Colonic mucosa (tissue), 4 donors: Measurements from ENCODE around the gene LCMT2. TPM values are rescaled to one million over a fixed set of nuclear protein-coding genes. Genes with fewer than 3 reads are reported as not detected.

Experiments used
- DNase-seq: peaks from one replicate; pipeline ENCODE4 v3.0.0-alpha.2; 2020
- H3K27ac ChIP-seq: fragments of 200-600 bp; one replicate; pipeline ENCODE4 v1.8.0; 2021
- H3K27me3 ChIP-seq: fragments of 200-600 bp; one replicate; pipeline ENCODE4 v1.8.0; 2021
- H3K36me3 ChIP-seq: fragments of 200-600 bp; one replicate; pipeline ENCODE4 v1.8.0; 2021
- H3K4me1 ChIP-seq: fragments of 200-600 bp; one replicate; pipeline ENCODE4 v1.8.0; 2021; ENCODE audit warnings: mild to moderate bottlenecking
- H3K4me3 ChIP-seq: fragments of 200-600 bp; one replicate; pipeline ENCODE4 v1.8.0; 2021
- H3K9ac ChIP-seq, 2 donors: one replicate each; pipeline ENCODE4 v1.7.0; 2013; ENCODE audit warnings: control low read depth in 2 of 2, low read depth in 2 of 2, low read length in 2 of 2
- H3K9me3 ChIP-seq: fragments of 200-600 bp; one replicate; pipeline ENCODE4 v1.8.0; 2021
- intact Hi-C: fragments of 100-400 bp; cut with DNase I; formaldehyde crosslinking; loops from one replicate; pipeline ENCODE4 v1.14.1; 2022
- total RNA-seq, 2 donors: library from RNA; stranded (reverse); fragmentation: NEBNext Ultra II Directional in 1 of 2; extraction: Animal tissue kit (Norgen Biotek cat#: 25700) in 1 of 2; gene quantifications; one replicate each; pipeline ENCODE4 v1.2.1, GENCODE V29; 2021
- TF ChIP-seq, protein P1 (sequence below): fragments of 200-600 bp; IDR thresholded peaks from one replicate; pipeline ENCODE4 v1.8.0; 2022; ENCODE audit warnings: antibody characterized with exemption, mild to moderate bottlenecking
- donor health status: healthy.
- donor health status: DM: no; HTN: no; CAD: no.
- donor health status: DM: no; HTN: no; CAD: no.

LCMT2 gene
- total RNA-seq, 2 donors from 2014 or later = 7.7 to 8.3 TPM

DNA sequence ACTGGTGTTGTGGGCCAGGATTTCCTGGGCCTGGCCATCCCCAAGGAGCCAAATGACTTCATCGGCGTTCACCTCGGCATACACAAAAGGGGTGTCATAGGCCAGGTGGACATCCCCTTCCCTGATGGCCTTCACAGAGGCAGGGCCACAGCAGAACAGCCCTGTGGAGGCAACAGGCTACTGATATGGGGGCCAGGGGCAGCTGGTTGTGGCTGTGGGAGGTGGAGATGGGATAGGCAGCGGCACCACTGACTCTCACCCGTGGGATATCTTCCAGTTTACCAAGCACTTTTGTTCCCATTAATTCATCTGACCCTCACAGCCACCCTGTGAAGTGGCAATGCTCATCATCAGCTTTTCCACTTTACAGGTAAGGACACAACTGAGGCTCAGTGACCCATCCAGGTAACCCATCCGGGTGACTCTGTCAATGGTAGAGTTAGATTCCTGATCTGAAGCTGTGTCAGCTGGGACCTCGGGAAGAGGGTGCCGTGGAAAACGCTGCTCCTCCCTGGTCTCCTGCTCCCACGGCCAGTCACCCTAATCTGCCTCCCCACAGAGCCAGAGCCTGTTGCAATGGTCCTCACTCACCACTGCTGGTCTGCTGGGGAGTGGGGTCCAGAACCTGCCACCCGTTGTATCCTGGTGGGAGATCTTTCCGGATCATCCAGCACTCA, 48.3 kb downstream of the LCMT2 start:
- Histone ChIP-seq H3K36me3 (no peaks in the 10 kb centered on the region), H3K9me3 (no peaks in the 10 kb centered on the region), H3K27me3 (no peaks in the 10 kb centered on the region), H3K9ac (no peak overlapping the region), H3K27ac (no peak overlapping the region), H3K4me1 (no peaks in the 10 kb centered on the region), H3K4me3 (no peak overlapping the region)
- DNase-seq = no peak
- intact Hi-C loops = no loop called here
- TF ChIP-seq, protein P1, sequence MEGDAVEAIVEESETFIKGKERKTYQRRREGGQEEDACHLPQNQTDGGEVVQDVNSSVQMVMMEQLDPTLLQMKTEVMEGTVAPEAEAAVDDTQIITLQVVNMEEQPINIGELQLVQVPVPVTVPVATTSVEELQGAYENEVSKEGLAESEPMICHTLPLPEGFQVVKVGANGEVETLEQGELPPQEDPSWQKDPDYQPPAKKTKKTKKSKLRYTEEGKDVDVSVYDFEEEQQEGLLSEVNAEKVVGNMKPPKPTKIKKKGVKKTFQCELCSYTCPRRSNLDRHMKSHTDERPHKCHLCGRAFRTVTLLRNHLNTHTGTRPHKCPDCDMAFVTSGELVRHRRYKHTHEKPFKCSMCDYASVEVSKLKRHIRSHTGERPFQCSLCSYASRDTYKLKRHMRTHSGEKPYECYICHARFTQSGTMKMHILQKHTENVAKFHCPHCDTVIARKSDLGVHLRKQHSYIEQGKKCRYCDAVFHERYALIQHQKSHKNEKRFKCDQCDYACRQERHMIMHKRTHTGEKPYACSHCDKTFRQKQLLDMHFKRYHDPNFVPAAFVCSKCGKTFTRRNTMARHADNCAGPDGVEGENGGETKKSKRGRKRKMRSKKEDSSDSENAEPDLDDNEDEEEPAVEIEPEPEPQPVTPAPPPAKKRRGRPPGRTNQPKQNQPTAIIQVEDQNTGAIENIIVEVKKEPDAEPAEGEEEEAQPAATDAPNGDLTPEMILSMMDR = no peak

DNA sequence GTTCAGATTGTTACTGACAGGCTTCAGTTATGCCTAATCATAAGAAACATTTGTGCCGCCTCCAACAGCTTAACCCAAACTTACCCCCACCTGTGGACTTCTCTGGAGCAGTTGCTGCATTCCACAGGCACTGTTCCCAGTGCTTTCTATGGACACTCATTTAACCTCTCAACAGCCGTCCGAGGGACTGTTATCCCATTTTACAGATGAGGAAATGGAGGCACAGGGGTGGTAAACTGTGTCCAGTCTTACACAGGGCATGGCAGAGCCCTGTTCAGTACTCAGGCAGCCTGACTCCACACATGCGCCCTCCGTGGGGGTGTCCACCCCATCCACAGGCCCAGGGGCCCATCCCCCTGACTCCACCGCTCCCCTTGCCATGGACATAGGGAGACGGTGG, 49.4 kb downstream of the LCMT2 start:
- DNase-seq = no peak
- Histone ChIP-seq H3K27me3 (no peaks in the 10 kb centered on the region), H3K4me3 (no peak overlapping the region), H3K9ac (no peak overlapping the region), H3K9me3 (no peaks in the 10 kb centered on the region), H3K4me1 (no peaks in the 10 kb centered on the region), H3K27ac (no peak overlapping the region), H3K36me3 (no peaks in the 10 kb centered on the region)
- TF ChIP-seq, protein P1 = no peak
- intact Hi-C loops = no loop called here

DNA sequence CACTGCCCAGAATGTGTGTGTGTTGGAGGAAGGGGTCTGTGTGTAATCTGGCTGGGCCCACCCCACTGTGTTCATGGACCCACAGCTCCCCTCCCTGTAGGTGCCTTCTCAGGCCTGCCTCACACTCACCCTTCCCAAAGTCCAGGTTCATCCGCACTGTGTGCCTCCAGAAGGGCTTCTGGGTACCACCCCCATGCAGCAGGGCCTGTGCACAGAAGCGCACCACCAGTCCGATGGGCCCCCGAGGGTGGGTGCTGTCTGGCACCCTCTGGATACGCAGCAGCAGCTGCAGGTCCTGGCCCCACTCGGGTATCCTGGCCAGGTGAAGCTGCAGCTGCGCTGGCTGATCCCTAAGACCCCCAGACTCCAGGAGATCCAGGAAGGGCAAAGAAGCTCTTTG, 50.9 kb downstream of the LCMT2 start:
- no peak for DNase-seq
- no peaks in the 10 kb centered on the region for H3K27me3 ChIP-seq
- H3K9ac ChIP-seq = no peak overlapping the region
- no peaks in the 10 kb centered on the region for H3K36me3 ChIP-seq
- no peak overlapping the region for H3K27ac ChIP-seq
- no peaks in the 10 kb centered on the region for H3K9me3 ChIP-seq
- TF ChIP-seq, protein P1 = no peak
- no peak overlapping the region for H3K4me3 ChIP-seq
- no peaks in the 10 kb centered on the region for H3K4me1 ChIP-seq
- intact Hi-C loops = no loop called here

DNA sequence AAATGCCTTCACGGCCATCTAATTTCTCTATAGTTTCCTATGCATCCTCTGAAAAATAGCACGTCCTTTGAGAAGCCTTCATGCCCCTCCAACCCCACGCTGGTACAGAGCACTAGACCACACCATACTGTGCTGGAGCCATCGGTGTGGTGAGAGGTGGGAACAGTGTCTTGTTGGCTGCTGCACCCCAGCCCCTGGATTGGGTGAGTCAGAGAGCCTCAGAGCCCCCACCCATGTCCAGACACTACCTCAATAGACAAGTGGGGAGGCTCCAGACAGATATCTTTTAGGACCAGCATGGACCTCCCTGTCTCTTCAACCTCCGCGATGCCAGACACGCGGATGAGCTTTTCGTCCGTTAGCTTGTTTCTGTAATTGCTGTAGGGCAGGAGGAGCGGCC, 51.5 kb downstream of the LCMT2 start:
- H3K4me1 ChIP-seq = no peaks in the 10 kb centered on the region
- no peak for DNase-seq
- no peaks in the 10 kb centered on the region for H3K36me3 ChIP-seq
- no peak overlapping the region for H3K27ac ChIP-seq
- no peaks in the 10 kb centered on the region for H3K27me3 ChIP-seq
- intact Hi-C loops = no loop called here
- no peak overlapping the region for H3K4me3 ChIP-seq
- no peaks in the 10 kb centered on the region for H3K9me3 ChIP-seq
- no peak overlapping the region for H3K9ac ChIP-seq
- TF ChIP-seq, protein P1 = no peak

DNA sequence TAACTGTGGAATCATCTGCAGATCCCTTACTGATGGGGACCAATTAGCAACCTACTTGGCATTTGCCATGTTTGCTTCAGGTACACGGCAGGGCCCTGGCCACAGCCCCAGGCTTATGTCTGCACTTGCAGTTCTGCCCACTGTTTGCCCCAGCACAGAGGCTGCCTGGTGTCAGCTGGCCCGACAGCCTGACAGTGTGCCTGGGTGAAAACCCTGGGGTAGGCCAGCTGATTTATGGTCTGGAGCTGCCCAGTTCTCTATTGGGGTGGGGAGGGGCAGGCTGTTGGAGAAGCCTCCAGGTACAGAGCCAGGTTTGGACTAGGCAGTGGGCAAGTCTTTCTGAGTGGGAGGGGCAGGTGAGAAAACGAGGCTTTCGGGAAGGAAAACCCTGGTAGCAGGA, 52.5 kb downstream of the LCMT2 start:
- no peaks in the 10 kb centered on the region for H3K4me1 ChIP-seq
- no peak overlapping the region for H3K4me3 ChIP-seq
- H3K36me3 ChIP-seq = no peaks in the 10 kb centered on the region
- no peak overlapping the region for H3K9ac ChIP-seq
- no peaks in the 10 kb centered on the region for H3K27me3 ChIP-seq
- TF ChIP-seq, protein P1 = no peak
- H3K27ac ChIP-seq = no peak overlapping the region
- H3K9me3 ChIP-seq = no peaks in the 10 kb centered on the region
- DNase-seq = no peak
- intact Hi-C loops = no loop called here
